IPS-18c (cell line): Measurements from ENCODE around the gene SORBS1.

Experiments
- H3K4me3 ChIP-seq: 2 replicates; pipeline ENCODE4 v1.7.0; 2013; ENCODE audit warnings: low read depth, mild to moderate bottlenecking, low read length, moderate library complexity; ENCODE audit not compliant: insufficient read depth
- H3K9me3 ChIP-seq: one replicate; pipeline ENCODE4 v1.6.1; 2013; ENCODE audit warnings: mild to moderate bottlenecking, low read length, moderate library complexity; ENCODE audit not compliant: control insufficient read depth, insufficient read depth

SORBS1 gene

GRCh38 chr10:95547791-95548435, 13.3 kb downstream of the SORBS1 start:
- Histone ChIP-seq H3K9me3 (no peaks in the 10 kb centered on the region), H3K4me3 (no peak overlapping the region; the same call in 1 of the 2 replicates)

GRCh38 chr10:95547197-95547596, 14.0 kb downstream of the SORBS1 start:
- H3K9me3 ChIP-seq: no peaks in the 10 kb centered on the region
- no peak overlapping the region for H3K4me3 ChIP-seq

DNA sequence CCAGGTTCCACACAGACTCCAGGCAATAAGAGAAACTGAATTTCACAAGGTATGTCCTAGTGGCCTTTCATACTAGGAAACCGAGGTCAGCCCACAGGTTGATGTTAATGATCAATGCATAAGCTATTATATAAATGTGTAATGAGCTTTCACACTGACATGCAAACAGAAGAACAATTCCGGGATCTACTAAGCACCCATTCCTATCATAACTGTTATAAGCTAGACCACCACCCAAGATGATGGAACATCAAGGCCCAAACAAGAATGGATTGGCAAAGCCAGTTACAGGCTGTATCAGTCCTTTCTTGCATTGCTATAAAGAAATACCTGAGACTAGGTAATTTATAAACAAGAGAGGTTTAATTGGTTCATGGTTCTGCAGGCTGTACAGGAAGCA, 15.2 kb downstream of the SORBS1 start:
- no peaks in the 10 kb centered on the region for H3K9me3 ChIP-seq
- H3K4me3 ChIP-seq: no peak overlapping the region

GRCh38 chr10:95544783-95545500, 16.2 kb downstream of the SORBS1 start:
- H3K4me3 ChIP-seq: no peak overlapping the region
- no peaks in the 10 kb centered on the region for H3K9me3 ChIP-seq

DNA sequence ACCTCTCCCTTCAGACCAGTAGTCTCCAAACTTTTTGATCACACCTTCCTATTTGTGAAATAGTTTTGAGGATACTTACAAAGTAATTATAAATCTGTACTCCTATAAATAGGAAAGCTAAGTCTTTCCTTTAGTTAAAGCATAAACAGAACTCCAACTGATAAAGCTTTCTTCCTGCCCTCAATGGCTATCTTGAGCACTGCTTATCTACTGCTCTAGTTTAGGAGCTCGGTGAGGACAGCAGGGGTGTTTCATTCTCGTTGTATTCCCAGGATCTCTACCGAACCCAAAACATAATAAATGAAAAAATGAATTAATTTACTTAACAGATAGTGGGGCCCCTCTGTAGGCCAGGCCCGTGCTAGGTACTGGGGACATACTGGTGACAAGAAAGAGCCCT, 17.7 kb downstream of the SORBS1 start:
- H3K9me3 ChIP-seq: no peaks in the 10 kb centered on the region

GRCh38 chr10:95542761-95543160, 18.4 kb downstream of the SORBS1 start:
- no peak overlapping the region; the same call in 1 of the 2 replicates for H3K4me3 ChIP-seq
- no peaks in the 10 kb centered on the region for H3K9me3 ChIP-seq

More for the DNA sequence above, 17.7 kb downstream of the SORBS1 start:
- H3K4me3 ChIP-seq: no peak overlapping the region

DNA sequence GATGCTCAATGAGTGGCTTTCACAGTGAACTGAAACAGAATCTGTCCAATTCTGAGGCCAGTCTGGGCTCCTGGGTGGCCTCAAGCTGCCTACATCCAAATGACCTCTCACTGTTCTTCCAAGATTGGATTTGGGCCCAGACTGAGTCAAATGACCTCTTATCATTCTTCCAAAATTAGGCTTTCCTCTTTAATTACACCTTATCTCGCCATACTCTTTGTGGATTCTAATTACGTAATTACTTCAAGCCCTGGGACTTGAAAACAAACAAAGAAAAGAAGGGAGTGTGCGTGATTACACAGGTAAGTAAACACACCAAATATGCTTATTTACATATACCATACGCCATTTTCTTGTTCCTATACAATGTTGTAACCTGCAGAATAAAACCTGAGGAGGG, 18.8 kb downstream of the SORBS1 start:
- Histone ChIP-seq H3K4me3 (no peak overlapping the region), H3K9me3 (no peaks in the 10 kb centered on the region)

- Histone ChIP-seq H3K4me3 (no peak overlapping the region), H3K9me3 (no peaks in the 10 kb centered on the region)
Observed at GRCh38 chr10:95540514-95541052, 20.6 kb downstream of the SORBS1 start.

GRCh38 chr10:95539560-95540284, 21.4 kb downstream of the SORBS1 start:
- H3K4me3 ChIP-seq: no peak overlapping the region
- H3K9me3 ChIP-seq: no peaks in the 10 kb centered on the region

DNA sequence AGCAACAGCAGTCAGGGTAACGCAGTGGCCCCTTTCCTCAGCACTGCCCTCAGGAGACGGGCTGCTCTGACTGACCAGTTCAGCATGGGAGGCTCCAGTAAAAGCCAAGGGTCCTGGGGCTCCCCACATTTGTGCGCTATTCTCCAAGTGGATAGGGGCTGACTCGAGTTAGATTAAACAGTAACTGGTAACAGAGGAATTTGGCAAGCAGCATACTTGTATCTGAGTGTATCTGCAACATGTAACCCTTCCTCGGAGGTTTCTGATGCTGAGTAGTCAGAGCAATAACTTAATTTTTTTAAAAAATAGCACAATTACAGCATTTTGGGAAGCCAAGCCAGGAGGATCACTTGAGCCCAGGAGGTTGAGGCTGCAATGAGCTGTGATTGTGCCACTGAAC, 22.8 kb downstream of the SORBS1 start:
- no peaks in the 10 kb centered on the region for H3K9me3 ChIP-seq
- H3K4me3 ChIP-seq: no peak overlapping the region

- no peak overlapping the region for H3K4me3 ChIP-seq
- H3K9me3 ChIP-seq: no peaks in the 10 kb centered on the region
Observed at GRCh38 chr10:95537542-95537927, 23.6 kb downstream of the SORBS1 start.

GRCh38 chr10:95536894-95537541, 24.2 kb downstream of the SORBS1 start:
- Histone ChIP-seq H3K4me3 (no peak overlapping the region), H3K9me3 (no peaks in the 10 kb centered on the region)

- H3K9me3 ChIP-seq: no peaks in the 10 kb centered on the region
Observed at GRCh38 chr10:95536017-95536416, 25.2 kb downstream of the SORBS1 start.

GRCh38 chr10:95535526-95535925, 25.6 kb downstream of the SORBS1 start:
- no peak overlapping the region for H3K4me3 ChIP-seq
- no peaks in the 10 kb centered on the region for H3K9me3 ChIP-seq

More at GRCh38 chr10:95536017-95536416, 25.2 kb downstream of the SORBS1 start:
- H3K4me3 ChIP-seq: no peak overlapping the region

DNA sequence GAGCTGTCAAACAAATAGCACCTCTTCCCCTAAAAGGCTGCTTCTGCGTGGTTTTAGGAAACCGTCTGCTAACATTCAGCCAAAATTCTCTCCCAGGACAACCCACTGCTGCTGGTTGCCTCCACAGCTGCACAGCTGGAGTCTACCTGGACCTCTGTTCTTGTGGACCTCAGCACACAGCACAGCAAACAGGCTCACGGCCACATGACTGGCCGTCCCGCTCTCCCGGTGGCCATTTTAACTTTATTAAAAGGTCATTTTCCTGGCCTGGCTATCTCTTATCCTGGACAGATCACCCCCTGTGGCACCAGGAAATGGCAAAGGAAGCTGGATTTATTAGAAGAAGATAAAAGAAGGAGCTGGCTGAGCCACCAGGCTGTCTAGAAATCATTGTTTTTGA, 27.6 kb downstream of the SORBS1 start:
- no peak overlapping the region for H3K4me3 ChIP-seq
- no peaks in the 10 kb centered on the region for H3K9me3 ChIP-seq

DNA sequence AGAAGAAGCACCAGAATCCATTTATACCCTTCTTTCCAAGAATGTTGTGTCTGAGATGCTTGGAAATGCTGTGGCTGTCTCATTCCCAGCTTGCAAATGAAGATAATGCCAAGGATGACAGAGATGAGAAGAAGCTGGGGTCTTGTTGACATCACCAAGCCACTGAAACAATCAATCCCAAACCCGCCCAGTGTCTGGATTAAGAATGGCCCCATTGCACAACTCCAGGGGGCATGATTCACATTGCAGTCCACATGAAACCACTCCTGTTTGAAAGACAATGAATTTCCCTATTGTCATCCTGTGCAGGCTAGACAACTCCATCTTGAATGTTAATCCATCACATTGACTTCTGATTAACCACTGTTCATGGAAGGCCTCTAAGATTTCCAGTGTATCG, 28.6 kb downstream of the SORBS1 start:
- H3K9me3 ChIP-seq: no peaks in the 10 kb centered on the region
- no peak overlapping the region for H3K4me3 ChIP-seq

- no peak overlapping the region for H3K4me3 ChIP-seq
- H3K9me3 ChIP-seq: no peaks in the 10 kb centered on the region
Observed at GRCh38 chr10:95531994-95532399, 29.2 kb downstream of the SORBS1 start.
